ENCODE data around the gene USP3. TPM values are rescaled to one million over a fixed set of nuclear protein-coding genes. Genes with fewer than 3 reads are reported as not detected.

The USP3 gene
- total and polyA plus RNA-seq, 2 of the 13 experiments (the other 11 are each of a cell fraction or from before 2014, with no cell fraction given) = 14.3 to 61.2 TPM

DNA sequence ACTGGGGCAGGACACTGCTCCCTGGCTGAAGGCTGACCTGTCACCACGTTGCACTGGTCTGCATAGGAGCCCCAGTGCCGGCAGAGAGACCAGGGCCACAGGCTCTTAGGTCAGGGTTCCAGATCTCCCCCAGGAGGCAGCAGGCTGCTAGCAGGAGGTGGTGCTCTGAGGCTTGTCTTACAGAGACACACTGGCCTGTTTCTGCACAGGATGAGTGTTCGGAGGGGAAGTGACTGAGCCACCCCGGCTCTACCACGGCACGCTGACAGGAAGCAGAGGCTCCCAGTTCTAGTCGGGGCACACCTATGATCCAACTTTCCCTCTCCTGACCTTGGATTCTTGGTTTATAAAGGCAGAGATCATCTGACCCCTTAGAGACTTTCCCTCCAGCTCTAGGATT is 101.4 kb downstream of the USP3 start:
- Histone ChIP-seq H3K27ac (ENCODE audit: extremely low read length, insufficient read depth, low read length) (no peak overlapping the region), H3K9ac (ENCODE audit: insufficient read depth, low read depth, low read length) (no peak overlapping the region), H3K36me3 (replicated peaks in 1 of 2; ENCODE audit: control insufficient read depth in 1 of 2, insufficient read depth in 2 of 2, low read length in 2 of 2) (peaks cover 2 to 17% of the 10 kb centered on the region in 2 experiments; a peak in 4 of 5 replicates), H4K20me1 (ENCODE audit: insufficient read depth, low read length) (no peaks in the 10 kb centered on the region), H3K4me2 (ENCODE audit: low read depth, low read length) (no peak overlapping the region), H3K4me3 (replicated peaks in 1 of 3; ENCODE audit: insufficient read depth in 1 of 3, low read depth in 2 of 3, low read length in 3 of 3) (no peak overlapping the region), H3K9me3 (ENCODE audit: low read length) (no peaks in the 10 kb centered on the region), H3K27me3 (ENCODE audit: control insufficient read depth in 1 of 2, insufficient read depth in 2 of 2, low read length in 2 of 2) (no peaks in the 10 kb centered on the region), H3K79me2 (ENCODE audit: insufficient read depth, low read length) (no peaks in the 10 kb centered on the region), H2AFZ (ENCODE audit: low read length) (no peak overlapping the region), H3K4me1 (ENCODE audit: insufficient read depth, low read length) (peaks cover 16% of the 10 kb centered on the region)
- 80% methylated on average over 6 of the region's 7 CpGs for WGBS (ENCODE audit: low lambda C conversion rate)
- in situ Hi-C loops (cut with HindIII; ENCODE audit: extremely low pct_ligation_motif_present, low pct_unique_long_range_greater_than_20kb) (no loop called here), intact Hi-C loops (cut with micrococcal nuclease; ENCODE audit: unreplicated experiment) (no loop called here)
- ChIA-PET CTCF (ENCODE audit: low intra/inter-chr PET ratio, low total read pairs) (no interaction called here), POLR2A (no interaction called here)
- BruUV-seq (replicated peaks) = no TSS peak
- TF ChIP-seq ELF1 (CRISPR knock-in tag; IDR thresholded peaks at IDR 0.05) = no peak
- TF ChIP-seq YY1 (IDR thresholded peaks at IDR 0.05; ENCODE audit: insufficient read depth, insufficient replicate concordance, low read depth, low read length) = no peak
- no peak for TF ChIP-seq ZFY (CRISPR knock-in tag; IDR thresholded peaks at IDR 0.05)
- no peak for TF ChIP-seq ZNF652 (CRISPR knock-in tag; IDR thresholded peaks at IDR 0.05; ENCODE audit: borderline replicate concordance, low read depth)
- TF ChIP-seq TEAD2 (CRISPR knock-in tag; IDR thresholded peaks at IDR 0.05) = no peak
- TF ChIP-seq ZNF75D (CRISPR knock-in tag; IDR thresholded peaks at IDR 0.05; ENCODE audit: borderline replicate concordance) = no peak
- TF ChIP-seq SOX5 (CRISPR knock-in tag; IDR thresholded peaks at IDR 0.05; ENCODE audit: borderline replicate concordance) = no peak
- no peak for TF ChIP-seq CEBPG (CRISPR knock-in tag; IDR thresholded peaks at IDR 0.05)
- TF ChIP-seq ZNF883 (CRISPR knock-in tag; IDR thresholded peaks at IDR 0.05; ENCODE audit: not compliant biosample characterization) = no peak
- TF ChIP-seq CC2D1A (CRISPR knock-in tag; IDR thresholded peaks at IDR 0.05) = no peak
- TF ChIP-seq ZNF207 (IDR thresholded peaks at IDR 0.05; ENCODE audit: borderline replicate concordance) = no peak
- no peak for TF ChIP-seq ZBTB44 (CRISPR knock-in tag; IDR thresholded peaks at IDR 0.05)
- DNase-seq (ENCODE audit: low spot score) (no peak), FAIRE-seq (no peak), ATAC-seq (no peak)

All from HepG2 (cell line).